GM06990 (cell line): Measurements from ENCODE around the gene NCLN.
A peak's percentile ranks its signal among the peaks of the same experiment; 100 is the strongest.

ENCODE experiments used
- DNase-seq: peaks from one replicate; pipeline ENCODE4 v3.0.0-alpha.2; 2011; ENCODE audit not compliant: insufficient read length; ENCODE audit errors: extremely low read depth
- H3K27me3 ChIP-seq: replicated peaks from 2 replicates; pipeline ENCODE4 v1.6.0; 2011; ENCODE audit warnings: low read length; ENCODE audit not compliant: control insufficient read depth, insufficient read depth
- H3K36me3 ChIP-seq: 2 replicates; pipeline ENCODE4 v1.5.1; 2011; ENCODE audit warnings: low read length; ENCODE audit not compliant: control insufficient read depth, insufficient read depth
- H3K4me3 ChIP-seq: replicated peaks from 2 replicates; pipeline ENCODE4 v1.5.1; 2011; ENCODE audit warnings: low read depth, mild to moderate bottlenecking, control low read depth, low read length
- TF ChIP-seq, protein P1 (sequence below): IDR thresholded peaks from 2 replicates; pipeline ENCODE4 v1.5.1; 2011; ENCODE audit warnings: low read length, control low read depth, mild to moderate bottlenecking, inconsistent platforms; ENCODE audit not compliant: insufficient read depth, poor library complexity, severe bottlenecking

NCLN gene

DNA sequence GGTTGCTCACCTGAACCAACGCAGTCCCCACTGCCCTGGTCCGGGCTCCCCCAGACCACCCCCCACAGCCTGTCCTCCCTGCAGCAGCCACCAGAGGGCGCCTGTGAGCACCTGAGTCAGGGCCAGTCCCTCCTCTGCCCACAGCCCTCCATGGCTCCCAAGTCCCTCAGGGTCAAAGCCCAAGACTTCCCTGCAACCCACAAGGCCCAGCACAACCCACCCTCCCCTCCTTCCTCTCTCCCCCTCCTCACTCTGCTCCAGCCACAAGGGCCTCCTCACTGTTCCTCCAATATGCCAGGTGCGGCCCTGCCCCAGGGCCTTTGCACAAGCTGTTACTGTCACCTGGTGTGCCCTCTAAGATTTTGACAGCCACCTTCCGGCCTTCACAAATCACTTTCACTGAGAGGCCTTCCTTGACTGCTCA lies 39.0 kb upstream of the NCLN start:
- Histone ChIP-seq H3K4me3 (no peak overlapping the region), H3K36me3 (no peaks in the 10 kb centered on the region; the same call in 1 of the 2 replicates)
- DNase-seq = no peak

DNA sequence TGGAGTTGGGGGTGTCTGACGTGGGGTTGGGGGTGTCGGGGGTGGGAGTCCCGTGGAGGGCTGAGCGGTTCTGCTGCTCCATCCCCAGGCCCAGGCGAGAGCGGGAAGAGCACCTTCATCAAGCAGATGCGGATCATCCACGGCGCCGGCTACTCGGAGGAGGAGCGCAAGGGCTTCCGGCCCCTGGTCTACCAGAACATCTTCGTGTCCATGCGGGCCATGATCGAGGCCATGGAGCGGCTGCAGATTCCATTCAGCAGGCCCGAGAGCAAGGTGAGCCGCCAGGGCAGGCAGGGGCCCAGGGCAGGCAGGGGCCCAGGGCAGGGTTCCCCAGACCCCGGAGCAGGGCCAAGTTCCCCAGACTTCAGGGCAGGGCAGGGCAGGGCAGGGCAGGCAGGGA lies 37.2 kb upstream of the NCLN start:
- TF ChIP-seq, protein P1, sequence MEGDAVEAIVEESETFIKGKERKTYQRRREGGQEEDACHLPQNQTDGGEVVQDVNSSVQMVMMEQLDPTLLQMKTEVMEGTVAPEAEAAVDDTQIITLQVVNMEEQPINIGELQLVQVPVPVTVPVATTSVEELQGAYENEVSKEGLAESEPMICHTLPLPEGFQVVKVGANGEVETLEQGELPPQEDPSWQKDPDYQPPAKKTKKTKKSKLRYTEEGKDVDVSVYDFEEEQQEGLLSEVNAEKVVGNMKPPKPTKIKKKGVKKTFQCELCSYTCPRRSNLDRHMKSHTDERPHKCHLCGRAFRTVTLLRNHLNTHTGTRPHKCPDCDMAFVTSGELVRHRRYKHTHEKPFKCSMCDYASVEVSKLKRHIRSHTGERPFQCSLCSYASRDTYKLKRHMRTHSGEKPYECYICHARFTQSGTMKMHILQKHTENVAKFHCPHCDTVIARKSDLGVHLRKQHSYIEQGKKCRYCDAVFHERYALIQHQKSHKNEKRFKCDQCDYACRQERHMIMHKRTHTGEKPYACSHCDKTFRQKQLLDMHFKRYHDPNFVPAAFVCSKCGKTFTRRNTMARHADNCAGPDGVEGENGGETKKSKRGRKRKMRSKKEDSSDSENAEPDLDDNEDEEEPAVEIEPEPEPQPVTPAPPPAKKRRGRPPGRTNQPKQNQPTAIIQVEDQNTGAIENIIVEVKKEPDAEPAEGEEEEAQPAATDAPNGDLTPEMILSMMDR = no peak
- Histone ChIP-seq H3K27me3 (no peaks in the 10 kb centered on the region), H3K36me3 (no peaks in the 10 kb centered on the region; the same call in none of the 2 replicates), H3K4me3 (no peak overlapping the region)
- no peak for DNase-seq

More for the DNA sequence above, 39.0 kb upstream of the NCLN start:
- TF ChIP-seq, protein P1 = peak; percentile 97
- H3K27me3 ChIP-seq = no peaks in the 10 kb centered on the region

DNA sequence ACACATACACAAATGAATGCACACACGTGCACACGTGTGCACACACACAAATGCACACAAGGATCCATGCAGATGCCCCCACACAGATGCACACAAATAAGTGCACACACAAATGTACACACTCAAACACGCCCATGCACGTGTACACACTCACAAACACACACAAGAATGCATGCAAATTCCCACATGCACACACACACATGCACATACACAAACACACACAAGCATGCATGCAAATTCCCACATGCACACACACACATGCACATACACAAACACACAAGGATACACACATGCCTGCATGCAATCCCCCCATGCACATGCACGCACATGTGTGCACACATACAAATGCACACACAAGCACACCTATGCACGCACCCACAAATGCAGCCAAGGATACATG lies 36.6 kb upstream of the NCLN start:
- H3K36me3 ChIP-seq = no peaks in the 10 kb centered on the region; the same call in none of the 2 replicates
- H3K27me3 ChIP-seq = no peaks in the 10 kb centered on the region
- peak overlapping the region; percentile 42; the same call in 1 of the 2 replicates for H3K4me3 ChIP-seq
- TF ChIP-seq, protein P1 = no peak
- no peak for DNase-seq

DNA sequence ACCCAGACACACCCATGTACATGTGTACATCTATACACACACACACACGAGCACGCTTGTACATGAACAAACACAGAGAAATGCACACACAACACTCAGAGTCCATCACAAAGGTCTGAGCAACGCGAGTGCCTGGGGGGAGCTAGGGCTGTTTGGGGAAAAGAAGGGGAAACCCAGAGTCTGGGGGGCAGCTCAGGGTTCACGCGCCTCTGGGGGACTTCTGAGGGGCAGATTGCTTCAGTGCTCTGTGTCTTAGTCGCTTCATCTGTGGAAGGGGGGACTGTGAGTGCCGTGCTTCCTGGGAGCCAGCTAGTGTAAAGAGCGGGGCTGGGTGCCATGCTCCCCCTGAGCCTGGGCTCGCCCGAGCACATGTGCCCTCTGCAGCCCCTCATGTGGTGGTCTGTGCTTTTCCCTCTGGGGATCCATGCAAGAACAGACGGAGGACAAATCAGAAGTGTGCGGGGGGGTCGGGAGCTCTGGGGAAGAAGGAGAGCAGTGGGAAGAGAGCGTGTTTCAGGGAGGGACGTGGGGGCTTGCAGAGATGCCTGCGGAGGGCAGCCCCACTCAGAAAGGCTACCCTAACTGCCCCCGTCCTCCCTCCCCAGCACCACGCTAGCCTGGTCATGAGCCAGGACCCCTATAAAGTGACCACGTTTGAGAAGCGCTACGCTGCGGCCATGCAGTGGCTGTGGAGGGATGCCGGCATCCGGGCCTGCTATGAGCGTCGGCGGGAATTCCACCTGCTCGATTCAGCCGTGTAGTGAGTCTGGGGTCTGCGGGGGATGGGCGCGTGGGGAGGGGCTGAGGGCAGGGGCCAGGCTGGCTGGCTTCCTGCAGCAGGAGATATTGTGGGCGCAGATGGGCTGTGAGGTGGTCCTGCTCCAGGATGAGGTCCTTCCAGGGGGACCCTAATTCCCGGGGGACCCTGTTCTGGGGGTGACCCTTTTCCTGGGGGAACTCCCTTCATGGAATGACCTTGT lies 35.9 kb upstream of the NCLN start:
- Histone ChIP-seq H3K27me3 (no peaks in the 10 kb centered on the region), H3K4me3 (peak overlapping the region; percentile 42), H3K36me3 (no peaks in the 10 kb centered on the region; the same call in none of the 2 replicates)
- no peak for DNase-seq
- TF ChIP-seq, protein P1 = no peak

DNA sequence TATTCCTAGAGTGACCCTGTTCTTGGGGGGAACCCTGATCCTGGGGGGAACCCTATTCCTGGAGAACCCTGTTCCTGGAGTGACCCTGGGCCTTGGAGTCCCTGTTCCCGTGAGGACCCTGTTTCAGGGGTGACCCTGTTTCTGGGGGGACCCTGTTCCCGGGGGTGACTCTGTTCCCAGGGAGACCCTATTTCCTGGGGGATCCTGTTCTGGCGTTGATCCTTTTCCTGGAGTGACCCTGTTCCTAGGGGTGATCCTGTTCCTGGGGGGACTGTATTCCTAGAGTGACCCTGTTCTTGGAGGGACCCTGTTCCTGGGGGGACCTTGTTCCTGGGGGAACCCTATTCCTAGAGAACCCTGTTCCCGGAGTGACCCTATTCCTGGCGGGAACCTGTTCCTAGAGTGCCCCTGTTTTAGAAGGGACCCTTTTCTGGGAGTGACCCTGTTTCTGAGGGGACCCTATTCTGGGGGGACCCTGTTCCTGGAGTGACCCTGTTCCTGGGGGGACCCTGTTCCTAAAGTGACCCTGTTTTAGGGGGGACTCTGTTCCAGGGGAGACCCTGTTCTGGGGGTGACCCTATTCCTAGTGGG lies 34.9 kb upstream of the NCLN start:
- DNase-seq = no peak
- Histone ChIP-seq H3K36me3 (no peaks in the 10 kb centered on the region; the same call in none of the 2 replicates), H3K27me3 (no peaks in the 10 kb centered on the region), H3K4me3 (peak overlapping the region; percentile 42)
- TF ChIP-seq, protein P1 = no peak
